Measurements from ENCODE around the gene TMIE.
"Not testable (repeated sequence)": the region's sequence is repeated elsewhere in the genome, so short reads cannot be mapped to it uniquely, and the experiment has no call there.

The TMIE gene

GRCh38 chr3:46690798-46691197 lies 10.4 kb upstream of the TMIE start:
- no peak for DNase-seq

- DNase-seq: no peak
Measured at GRCh38 chr3:46692566-46692990, 8.6 kb upstream of the TMIE start.

- peak; percentile 30 to 72 (median 49) for DNase-seq
Measured at GRCh38 chr3:46693038-46693891, 7.9 kb upstream of the TMIE start, which contains the start of gene ALS2CL. Gene ALS2CL, minus strand, starts transcription at chr3:46693679. Its CDS starts 4,239 bp downstream, at chr3:46689440.

- peak in 3 of 4 experiments; percentile 44 to 64 (median 45) for DNase-seq
Measured at GRCh38 chr3:46693892-46694226, 7.3 kb upstream of the TMIE start.

- no peak for DNase-seq
Measured at GRCh38 chr3:46694520-46694919, 6.7 kb upstream of the TMIE start.

- peak in 1 of 4 experiments; percentile 33 for DNase-seq
Measured at GRCh38 chr3:46695177-46695961, 5.8 kb upstream of the TMIE start.

- DNase-seq: no peak
Measured at GRCh38 chr3:46695962-46696894, 5.0 kb upstream of the TMIE start.

GRCh38 chr3:46699676-46700523 lies 1.3 kb upstream of the TMIE start:
- DNase-seq: no peak

- no peak for DNase-seq
Measured at GRCh38 chr3:46700772-46701171, 420 bp upstream of the TMIE start.

- DNase-seq: no peak
Measured at GRCh38 chr3:46702246-46703012, 1.2 kb downstream of the TMIE start.

GRCh38 chr3:46703013-46703520 lies 1.9 kb downstream of the TMIE start:
- DNase-seq: no peak

GRCh38 chr3:46704346-46704745 lies 3.2 kb downstream of the TMIE start:
- DNase-seq: not testable (repeated sequence)

- DNase-seq: peak in 3 of 4 experiments; percentile 29 to 50 (median 46)
Measured at GRCh38 chr3:46705022-46705530, 3.9 kb downstream of the TMIE start.

- no peak for DNase-seq
Measured at GRCh38 chr3:46705751-46706552, 4.8 kb downstream of the TMIE start.

GRCh38 chr3:46706771-46707582 lies 5.8 kb downstream of the TMIE start:
- no peak for DNase-seq

GRCh38 chr3:46707601-46708011 lies 6.4 kb downstream of the TMIE start:
- DNase-seq: no peak

GRCh38 chr3:46708401-46709156 lies 7.4 kb downstream of the TMIE start:
- DNase-seq: no peak

GRCh38 chr3:46709157-46709654 lies 8.0 kb downstream of the TMIE start:
- no peak for DNase-seq
